Posterior cingulate gyrus (tissue), 11 donors: ENCODE measurements around the gene INPP4B.

Experiments
- DNase-seq, 10 donors: peaks; one replicate each; pipeline versions ENCODE4 v3.0.0 to v3.0.0-alpha.2; 2020 to 2021; ENCODE audit warnings: mixed read lengths in 3 of 10
- intact Hi-C: fragments of 100-400 bp; cut with DNase I; formaldehyde crosslinking; loops from one replicate; pipeline ENCODE4 v1.15.1; 2023

The INPP4B gene

DNA sequence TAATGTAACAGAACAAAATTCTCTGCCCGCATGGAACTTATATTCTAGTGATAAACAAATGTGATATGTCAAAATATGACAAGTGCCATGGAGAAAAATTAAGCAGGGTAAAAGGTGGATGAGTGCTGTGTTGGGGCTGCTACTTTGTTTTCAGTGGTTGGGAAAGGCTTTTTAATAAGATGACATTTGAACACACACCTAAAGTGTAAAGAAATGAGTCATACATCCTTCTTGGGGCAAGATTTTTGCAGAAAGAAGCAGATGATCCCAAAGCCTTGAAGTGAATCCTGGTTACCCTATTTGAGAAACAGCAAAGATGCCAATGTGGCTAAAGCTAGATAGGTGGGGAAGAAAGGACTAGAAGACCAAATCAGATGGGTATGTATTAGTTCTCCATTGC, 564.1 kb downstream of the INPP4B start:
- DNase-seq: no peak
- intact Hi-C loops: no loop called here

DNA sequence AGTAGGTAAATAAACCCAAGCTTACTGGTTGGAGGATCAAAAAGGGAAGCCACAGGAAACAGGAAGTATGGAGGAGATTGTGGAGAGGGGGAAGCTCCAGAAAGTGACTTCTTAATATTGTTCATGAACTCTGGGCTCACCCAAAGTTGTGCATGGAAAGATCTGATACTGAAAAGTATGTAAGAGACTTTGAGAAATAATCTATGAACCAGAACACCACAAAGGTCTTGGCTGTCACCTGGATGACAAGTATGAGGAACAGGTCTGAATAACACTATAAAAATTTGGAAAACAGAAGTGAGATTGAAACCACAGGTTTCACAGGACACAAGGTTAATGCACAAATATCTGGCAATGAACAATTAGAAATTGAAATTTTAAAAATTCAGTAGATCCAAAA, 567.4 kb downstream of the INPP4B start:
- intact Hi-C loops: no loop called here
- DNase-seq: no peak

- DNase-seq: no peak
- intact Hi-C loops: no loop called here
These were observed 567.9 kb downstream of the INPP4B start for GRCh38 chr4:142278171-142278570.

GRCh38 chr4:142274137-142274536, 572.0 kb downstream of the INPP4B start:
- no peak for DNase-seq
- intact Hi-C loops: no loop called here

DNA sequence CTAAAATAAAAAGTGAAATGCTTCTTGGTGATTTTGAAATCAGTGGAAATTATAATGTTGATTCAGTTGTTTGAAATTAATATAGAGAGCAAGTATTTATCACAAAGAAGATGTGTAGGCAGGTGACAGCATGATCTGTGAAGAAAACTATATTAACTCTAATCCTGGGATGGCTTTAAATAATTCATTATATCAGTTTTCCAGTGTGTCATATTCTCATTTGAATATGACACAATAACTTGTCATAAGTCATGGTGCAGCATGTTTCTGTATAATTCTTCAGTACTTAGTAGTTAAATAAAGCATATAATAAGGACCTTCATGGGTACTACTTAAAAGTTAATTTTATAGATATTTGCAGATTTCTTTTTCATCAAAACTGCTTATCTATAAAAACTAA, 573.6 kb downstream of the INPP4B start:
- intact Hi-C loops: no loop called here
- no peak for DNase-seq

DNA sequence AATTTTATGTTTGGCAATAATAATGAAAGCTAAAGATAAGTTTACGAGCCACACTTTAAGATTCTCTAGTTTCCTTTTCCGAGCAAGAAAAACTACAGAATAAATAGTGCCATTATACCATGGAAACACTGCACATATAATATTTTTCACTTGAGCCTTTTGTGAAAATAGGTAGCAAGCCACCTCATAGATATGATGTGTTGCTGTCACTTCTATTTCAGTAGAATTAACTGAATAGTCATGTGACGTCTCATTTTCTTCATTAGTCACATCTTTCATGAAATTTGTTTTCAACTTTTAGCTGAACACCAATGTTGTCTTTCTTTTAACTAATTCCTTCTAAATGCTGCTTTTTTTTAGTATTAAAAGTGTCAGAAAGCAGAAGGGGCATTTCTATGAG, 574.3 kb downstream of the INPP4B start:
- DNase-seq: no peak
- intact Hi-C loops: no loop called here

DNA sequence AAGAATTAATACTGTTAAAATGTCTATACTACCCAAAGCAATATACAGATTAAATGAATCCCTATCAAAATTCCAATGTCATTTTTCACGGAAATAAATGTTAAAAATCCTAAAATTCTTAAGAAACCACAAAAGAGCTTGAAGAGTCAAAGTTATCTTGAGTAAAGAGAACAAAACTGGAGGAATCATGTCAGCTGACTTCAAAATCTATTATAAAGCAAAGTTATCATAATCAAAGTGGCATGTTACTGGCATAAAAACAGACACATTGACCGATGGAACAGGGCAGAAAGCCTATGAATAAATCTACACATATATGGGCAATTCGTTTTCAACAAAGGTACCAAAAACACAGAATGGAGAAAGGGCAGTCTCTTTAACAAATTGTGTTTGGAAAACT, 579.0 kb downstream of the INPP4B start:
- DNase-seq: no peak
- intact Hi-C loops: no loop called here

GRCh38 chr4:142265946-142266345, 580.2 kb downstream of the INPP4B start:
- intact Hi-C loops: no loop called here

GRCh38 chr4:142265536-142265935, 580.6 kb downstream of the INPP4B start:
- no peak for DNase-seq
- intact Hi-C loops: no loop called here

More at GRCh38 chr4:142265946-142266345, 580.2 kb downstream of the INPP4B start:
- no peak for DNase-seq

GRCh38 chr4:142264961-142265360, 581.1 kb downstream of the INPP4B start:
- DNase-seq: no peak
- intact Hi-C loops: no loop called here

DNA sequence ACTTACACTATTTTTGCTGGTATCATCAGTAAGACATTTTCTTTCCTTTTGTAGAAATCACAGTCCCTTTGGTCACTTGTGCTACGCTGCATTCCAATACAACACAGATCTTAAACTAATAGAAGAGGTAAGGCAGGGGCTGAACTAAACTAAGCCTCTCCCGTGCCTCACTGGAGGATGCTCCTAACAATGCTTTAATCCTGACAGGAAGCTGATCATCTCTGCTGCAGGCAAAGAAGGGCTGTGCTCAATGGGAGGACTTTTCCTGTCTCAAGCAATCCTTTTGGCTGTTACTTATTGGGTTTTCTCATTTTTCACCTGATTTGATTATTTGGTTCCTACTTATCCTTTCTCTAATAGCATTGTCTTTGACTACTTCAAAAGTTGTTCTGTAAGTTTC, 583.1 kb downstream of the INPP4B start:
- DNase-seq: no peak
- intact Hi-C loops: no loop called here

DNA sequence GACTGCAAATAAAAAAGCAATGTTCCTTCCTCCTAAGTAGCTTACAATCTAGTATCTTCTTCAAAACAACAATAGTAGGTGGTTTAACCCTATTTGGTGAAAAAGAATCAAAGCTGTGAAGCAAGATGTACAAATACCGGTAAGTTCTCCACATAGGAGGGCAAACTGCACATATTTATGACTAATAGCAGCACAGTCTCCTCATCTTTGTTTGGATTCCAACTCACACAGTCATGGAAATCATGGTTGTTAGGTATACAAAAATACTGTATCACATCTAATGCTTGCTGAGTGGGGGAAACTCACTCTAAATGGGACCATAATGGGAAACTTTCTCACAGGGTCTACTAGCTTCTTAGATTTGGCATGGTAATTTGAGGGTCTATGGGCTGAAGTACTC, 597.2 kb downstream of the INPP4B start:
- intact Hi-C loops: no loop called here
- DNase-seq: no peak

DNA sequence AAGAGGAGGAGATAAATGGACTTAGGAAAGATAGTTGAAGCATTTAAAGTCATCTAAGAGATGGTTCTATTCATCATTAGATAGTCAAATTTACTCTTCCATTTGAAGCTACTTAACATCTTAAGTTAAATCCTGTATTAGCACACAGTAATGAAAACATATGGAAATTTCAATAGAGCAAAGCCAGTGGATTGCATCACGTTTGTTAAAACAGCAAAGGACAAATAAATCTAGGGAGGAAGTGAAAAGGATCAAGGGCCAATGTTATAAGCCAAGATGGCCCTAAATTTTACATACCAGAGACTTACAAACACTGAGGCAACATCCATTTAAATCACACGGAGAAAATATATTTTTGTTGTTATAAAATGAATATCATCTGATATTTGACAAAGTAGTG, 602.8 kb downstream of the INPP4B start:
- intact Hi-C loops: no loop called here
- no peak for DNase-seq

GRCh38 chr4:142242156-142242555, 603.9 kb downstream of the INPP4B start:
- no peak for DNase-seq
- intact Hi-C loops: no loop called here

DNA sequence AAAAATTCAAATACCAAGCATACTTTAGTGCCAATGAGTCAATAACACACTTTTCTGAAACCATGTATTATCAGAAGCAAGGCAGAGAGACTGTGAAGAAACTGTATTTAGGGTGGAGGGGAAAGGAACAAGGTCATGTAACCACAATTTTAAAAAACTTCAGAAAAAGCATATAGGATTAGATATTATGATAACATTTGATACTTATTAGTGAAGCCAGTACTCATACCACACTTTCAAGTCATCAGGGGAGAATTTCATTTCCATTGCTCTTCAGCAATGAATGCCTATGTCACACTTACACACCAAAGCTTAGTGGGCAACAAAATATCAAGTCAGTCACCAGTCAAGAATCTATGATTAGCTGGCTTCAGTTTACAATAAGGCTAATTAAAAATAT, 607.5 kb downstream of the INPP4B start:
- DNase-seq: no peak
- intact Hi-C loops: no loop called here

DNA sequence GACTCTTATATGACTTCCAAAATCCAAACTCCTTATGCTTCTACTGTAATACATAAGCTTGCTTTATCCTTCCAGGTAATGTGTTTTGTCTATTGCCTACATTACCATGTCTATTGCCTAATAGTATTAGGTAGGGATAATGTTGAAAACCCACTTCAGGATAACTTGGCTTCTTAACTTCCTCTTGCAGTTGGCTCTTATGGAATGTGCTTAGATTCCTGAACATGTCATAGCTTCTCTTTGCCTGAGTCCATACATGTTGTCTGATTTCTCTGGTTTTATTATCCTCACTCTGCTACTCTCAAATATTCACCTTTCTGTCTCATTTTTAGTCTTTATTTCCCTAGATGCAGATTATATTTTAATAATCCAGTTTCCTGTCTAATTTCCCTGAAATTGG, 609.8 kb downstream of the INPP4B start:
- intact Hi-C loops: no loop called here
- no peak for DNase-seq

GRCh38 chr4:142231787-142232186, 614.3 kb downstream of the INPP4B start:
- no peak for DNase-seq
- intact Hi-C loops: no loop called here

GRCh38 chr4:142230991-142231390, 615.1 kb downstream of the INPP4B start:
- DNase-seq: no peak
- intact Hi-C loops: no loop called here

GRCh38 chr4:142226014-142226413, 620.1 kb downstream of the INPP4B start:
- DNase-seq: no peak
- intact Hi-C loops: no loop called here

DNA sequence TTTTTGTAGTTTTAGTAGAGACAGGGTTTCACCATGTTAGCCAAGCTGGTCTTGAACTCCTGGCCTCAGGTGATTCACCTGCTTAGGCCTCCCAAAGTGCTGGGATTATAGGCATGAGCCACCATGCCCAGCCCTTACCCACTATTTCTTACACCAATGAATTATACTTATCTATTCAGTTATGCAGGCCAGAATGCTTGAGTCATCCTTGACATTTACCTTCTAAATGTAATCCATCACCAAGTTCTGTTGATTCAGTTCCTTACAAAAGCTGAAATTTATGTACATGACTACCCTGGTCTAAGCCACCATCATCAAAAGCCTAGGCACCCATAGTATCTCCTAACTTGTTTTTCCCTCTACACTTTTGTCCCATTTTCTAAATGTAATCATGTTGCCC, 624.0 kb downstream of the INPP4B start:
- intact Hi-C loops: no loop called here
- DNase-seq: no peak

GRCh38 chr4:142218726-142219125, 627.4 kb downstream of the INPP4B start:
- no peak for DNase-seq
- intact Hi-C loops: no loop called here

GRCh38 chr4:142211444-142211843, 634.7 kb downstream of the INPP4B start:
- intact Hi-C loops: no loop called here
- DNase-seq: no peak

DNA sequence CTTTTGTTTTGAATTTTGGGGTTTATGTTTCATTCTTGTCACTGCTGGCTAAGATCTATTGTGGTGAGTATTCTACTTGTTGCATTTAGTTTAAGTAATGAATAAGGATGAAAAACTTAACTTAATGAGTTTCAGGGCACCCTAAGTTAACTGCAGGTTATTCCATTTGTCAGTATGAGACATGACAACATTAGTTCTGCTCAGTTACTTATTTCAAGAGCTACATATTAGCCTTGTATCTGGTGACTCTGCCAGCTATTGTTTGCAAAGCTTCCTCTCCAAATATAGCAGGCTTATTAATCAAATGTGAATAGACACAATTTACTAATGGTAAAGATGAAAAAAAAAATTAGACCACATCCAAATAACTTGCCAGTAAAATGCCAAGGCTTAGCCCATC, 642.6 kb downstream of the INPP4B start:
- DNase-seq: no peak
- intact Hi-C loops: no loop called here
